ENCODE data around the gene HRNR.

The HRNR gene

DNA sequence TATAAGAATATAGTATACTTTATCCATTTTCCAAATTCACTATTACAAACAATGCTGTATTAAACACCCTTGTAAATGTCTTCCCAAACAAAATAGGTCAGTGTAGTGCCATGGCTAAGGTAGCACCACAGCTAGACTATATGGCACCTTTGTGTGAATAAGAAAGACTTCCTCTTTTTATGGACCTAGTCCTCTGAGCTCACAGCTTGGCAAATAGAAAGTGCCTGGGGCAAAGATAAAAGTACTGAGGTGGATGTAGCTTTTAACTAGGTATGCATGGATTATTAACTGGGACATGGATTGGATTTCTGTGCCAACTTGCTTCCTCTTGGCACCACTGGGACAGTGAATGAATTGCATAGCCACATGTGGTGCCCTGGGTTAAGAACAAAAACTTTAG, 25.0 kb downstream of the HRNR start:
- TF ChIP-seq, protein P1, sequence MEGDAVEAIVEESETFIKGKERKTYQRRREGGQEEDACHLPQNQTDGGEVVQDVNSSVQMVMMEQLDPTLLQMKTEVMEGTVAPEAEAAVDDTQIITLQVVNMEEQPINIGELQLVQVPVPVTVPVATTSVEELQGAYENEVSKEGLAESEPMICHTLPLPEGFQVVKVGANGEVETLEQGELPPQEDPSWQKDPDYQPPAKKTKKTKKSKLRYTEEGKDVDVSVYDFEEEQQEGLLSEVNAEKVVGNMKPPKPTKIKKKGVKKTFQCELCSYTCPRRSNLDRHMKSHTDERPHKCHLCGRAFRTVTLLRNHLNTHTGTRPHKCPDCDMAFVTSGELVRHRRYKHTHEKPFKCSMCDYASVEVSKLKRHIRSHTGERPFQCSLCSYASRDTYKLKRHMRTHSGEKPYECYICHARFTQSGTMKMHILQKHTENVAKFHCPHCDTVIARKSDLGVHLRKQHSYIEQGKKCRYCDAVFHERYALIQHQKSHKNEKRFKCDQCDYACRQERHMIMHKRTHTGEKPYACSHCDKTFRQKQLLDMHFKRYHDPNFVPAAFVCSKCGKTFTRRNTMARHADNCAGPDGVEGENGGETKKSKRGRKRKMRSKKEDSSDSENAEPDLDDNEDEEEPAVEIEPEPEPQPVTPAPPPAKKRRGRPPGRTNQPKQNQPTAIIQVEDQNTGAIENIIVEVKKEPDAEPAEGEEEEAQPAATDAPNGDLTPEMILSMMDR (IDR thresholded peaks at IDR 0.05; ENCODE audit: low read depth, low read length): no peak
- in situ Hi-C loops (cut with HindIII; ENCODE audit: low sequenced_read_pairs): no loop called here
- H3K4me3 ChIP-seq (ENCODE audit: low read depth, low read length): no peak overlapping the region
- no peak for DNase-seq (ENCODE audit: low read depth, low spot score)

DNA sequence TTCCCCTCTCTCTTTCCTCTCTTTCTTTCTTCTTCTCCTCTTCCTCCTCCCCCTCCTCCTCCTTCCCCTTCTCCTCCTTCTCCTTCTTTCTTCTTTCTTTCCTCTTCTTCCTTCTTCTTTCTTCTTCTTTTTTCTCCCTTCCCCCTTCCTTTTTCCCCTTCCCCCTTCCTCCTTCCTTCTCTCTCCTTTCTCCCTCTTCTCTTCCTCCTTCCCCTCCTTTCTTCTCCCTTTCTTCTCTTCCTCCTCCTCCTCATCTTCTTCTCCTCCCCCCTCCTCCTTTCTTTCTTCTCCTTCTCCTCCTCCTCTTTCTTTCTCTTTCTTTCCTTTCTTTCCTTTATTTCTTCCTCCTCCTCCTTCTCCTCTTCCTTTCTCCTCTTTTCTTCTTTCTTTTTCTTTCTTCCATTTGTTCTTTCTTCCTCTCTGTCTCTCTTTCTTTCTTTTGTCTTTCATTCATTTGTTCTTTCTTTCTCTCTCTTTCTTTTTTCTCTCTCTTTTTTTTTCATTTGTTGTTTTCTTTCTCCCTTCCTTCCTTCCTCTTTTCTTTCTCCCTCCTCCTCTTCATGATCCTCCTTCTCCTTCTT, 26.5 kb downstream of the HRNR start:
- DNase-seq (ENCODE audit: low read depth, low spot score): no peak
- no peak overlapping the region for H3K4me3 ChIP-seq (ENCODE audit: low read depth, low read length)
- in situ Hi-C loops (cut with HindIII; ENCODE audit: low sequenced_read_pairs): no loop called here
- TF ChIP-seq, protein P1 (IDR thresholded peaks at IDR 0.05; ENCODE audit: low read depth, low read length): no peak

DNA sequence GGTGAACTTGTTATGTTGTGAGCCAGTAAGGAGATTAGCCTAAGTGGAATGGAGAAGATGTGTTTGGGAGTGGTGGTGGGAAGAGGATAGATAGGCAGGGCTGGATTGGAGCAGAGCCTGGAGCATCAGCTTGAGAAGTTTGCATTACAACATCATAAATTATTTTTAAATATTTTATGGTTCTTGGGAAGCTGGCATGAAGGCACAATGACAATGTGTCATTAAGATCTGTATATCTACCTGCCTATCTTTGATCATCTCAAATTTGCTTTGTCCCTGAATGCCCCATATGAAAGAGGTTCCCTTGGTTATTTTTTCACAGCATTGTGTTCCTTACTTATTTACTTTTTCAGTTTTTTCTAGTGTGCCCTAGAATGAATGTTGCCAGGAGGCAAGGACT, 32.3 kb downstream of the HRNR start:
- in situ Hi-C loops (cut with HindIII; ENCODE audit: low sequenced_read_pairs): no loop called here
- TF ChIP-seq, protein P1 (IDR thresholded peaks at IDR 0.05; ENCODE audit: low read depth, low read length): no peak
- no peak overlapping the region for H3K4me3 ChIP-seq (ENCODE audit: low read depth, low read length)
- DNase-seq (ENCODE audit: low read depth, low spot score): no peak

DNA sequence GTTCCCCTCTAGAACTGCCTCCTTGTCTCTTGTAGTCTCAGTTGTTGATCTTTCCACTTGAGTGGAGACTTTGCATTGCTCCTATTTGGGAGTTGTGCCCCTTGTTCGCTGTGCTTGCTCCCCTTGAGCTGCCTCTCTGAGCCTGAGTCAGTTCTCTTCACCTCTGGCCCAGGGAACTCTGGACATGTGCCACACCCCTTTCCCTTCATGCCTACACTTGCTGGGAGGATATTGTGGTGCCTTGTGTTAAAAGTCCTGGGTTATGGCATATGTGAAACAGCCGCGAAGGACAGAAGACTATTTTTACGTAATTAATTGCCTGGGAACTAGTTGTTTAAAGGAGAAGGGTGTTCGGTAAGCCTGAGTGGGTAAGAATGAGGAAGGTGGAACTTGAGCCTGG, 32.7 kb downstream of the HRNR start:
- no peak overlapping the region for H3K4me3 ChIP-seq (ENCODE audit: low read depth, low read length)
- in situ Hi-C loops (cut with HindIII; ENCODE audit: low sequenced_read_pairs): no loop called here
- no peak for DNase-seq (ENCODE audit: low read depth, low spot score)
- TF ChIP-seq, protein P1 (IDR thresholded peaks at IDR 0.05; ENCODE audit: low read depth, low read length): no peak

DNA sequence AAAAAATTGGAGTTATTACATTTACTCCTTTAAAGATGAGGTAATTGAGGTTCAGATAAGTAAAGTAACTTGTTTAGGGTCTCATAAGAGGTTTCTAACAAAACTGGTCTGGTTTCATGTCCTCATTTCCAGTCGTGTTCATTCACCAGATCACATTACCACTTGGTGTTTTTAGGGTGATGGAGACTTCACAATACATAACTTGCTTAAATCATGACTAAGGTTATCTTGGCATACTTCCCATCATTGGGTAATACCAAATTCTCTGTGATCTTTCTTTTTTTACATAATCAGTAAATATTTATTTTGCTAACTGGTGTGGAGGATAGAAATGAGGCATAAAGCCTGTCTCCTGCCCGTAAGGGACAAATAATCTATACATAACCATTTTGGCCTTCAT, 33.4 kb downstream of the HRNR start:
- in situ Hi-C loops (cut with HindIII; ENCODE audit: low sequenced_read_pairs): no loop called here
- no peak overlapping the region for H3K4me3 ChIP-seq (ENCODE audit: low read depth, low read length)
- peak; percentile 20 for DNase-seq (ENCODE audit: low read depth, low spot score)
- TF ChIP-seq, protein P1 (IDR thresholded peaks at IDR 0.05; ENCODE audit: low read depth, low read length): no peak

DNA sequence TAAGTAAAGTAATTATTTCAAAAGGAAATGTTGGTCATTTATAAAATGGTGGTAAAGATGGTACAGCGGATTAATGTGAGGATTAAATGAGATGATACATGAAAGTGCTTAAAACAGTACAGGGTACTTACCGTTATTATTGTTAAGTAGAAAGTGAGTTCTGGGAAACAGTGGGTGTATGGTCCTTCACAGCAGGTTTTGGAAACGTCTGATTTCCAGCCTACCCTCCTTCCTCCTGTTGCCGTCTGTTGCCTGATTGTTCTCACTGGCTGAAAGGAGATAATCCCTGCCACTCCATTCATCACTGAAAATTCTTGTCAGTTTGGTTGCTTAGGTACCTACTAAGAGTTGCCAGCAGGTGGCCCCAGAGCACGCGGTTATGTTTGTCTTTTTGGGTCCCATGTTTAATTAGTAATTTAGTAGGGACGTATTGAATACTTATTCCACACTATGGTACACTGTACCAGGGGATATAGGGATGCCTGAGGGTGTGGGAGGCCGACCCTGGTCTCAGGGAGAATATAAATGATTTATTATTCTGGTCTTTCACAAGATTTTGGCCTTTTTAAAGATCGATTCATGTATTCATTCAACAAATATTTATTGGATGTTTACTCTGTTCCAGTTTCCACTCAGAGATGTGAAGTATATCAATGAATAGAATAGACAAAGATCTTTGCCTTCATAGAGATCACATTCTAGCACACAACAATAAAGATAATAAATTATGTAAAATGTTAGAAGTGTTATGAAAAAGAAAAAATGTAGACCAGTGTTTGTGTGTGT, 34.1 kb downstream of the HRNR start:
- TF ChIP-seq, protein P1 (IDR thresholded peaks at IDR 0.05; ENCODE audit: low read depth, low read length): peak; percentile 81
- DNase-seq (ENCODE audit: low read depth, low spot score): peak; percentile 68
- peak overlapping the region; percentile 53 for H3K4me3 ChIP-seq (ENCODE audit: low read depth, low read length)
- in situ Hi-C loops (cut with HindIII; ENCODE audit: low sequenced_read_pairs): no loop called here

All from astrocyte of the spinal cord (primary cell).